ENCODE results near the gene C1orf232. TPM values are rescaled to one million over a fixed set of nuclear protein-coding genes. Genes with fewer than 3 reads are reported as not detected.

The C1orf232 gene
- total RNA-seq = not detected

DNA sequence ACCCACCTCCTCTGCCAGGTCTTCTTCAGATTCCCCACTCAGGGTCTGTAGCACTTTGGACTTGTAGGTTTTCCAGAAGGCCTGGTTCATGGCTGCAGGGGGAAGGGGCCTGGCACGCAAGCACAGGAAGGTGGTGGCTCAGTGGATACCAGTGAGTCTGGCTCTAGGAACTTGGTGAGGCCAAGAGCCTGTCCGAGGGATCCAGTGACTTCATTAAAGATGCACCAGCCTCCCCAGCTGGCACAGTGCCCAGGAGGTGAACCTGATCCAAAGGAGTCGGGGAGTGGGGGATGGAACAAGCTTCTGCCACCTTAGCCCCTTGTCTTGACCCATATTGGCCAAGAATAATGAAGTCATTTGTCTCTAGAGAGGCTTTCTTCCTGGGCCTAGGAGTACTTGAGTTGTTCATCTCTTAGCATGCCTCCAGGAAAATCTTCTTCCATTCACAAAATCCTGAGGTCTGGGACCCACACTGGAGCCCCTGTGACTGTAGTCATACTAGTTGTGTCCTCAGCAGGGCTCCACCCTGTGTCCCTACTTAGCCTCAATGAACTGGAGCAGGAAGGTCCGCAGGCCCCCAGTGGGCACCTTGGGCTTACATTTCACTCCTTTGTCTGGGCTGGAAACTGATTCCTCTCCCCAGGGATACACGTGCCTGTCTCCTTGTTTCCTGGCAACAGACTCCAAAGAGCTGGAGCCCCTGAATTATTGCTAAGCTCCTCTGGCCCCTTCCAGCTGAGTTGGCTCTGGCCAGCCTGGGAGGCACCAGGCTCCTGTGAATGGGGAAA lies at the start of gene C1orf232:
Gene C1orf232 (minus strand): TSS at position 554 of the 788 bp plus-strand sequence. CDS start 464 bp downstream, at position 90.
- Histone ChIP-seq H3K9ac (ENCODE audit: low read depth in 1 of 3, low read length in 3 of 3) (peak within 1 kb of the TSS; percentile 87 to 98 (median 94)), H3K9me3 (ENCODE audit: control insufficient read depth in 3 of 3, low read length in 3 of 3) (no peaks in the 10 kb centered on the region), H3K4me1 (ENCODE audit: control insufficient read depth in 3 of 3, insufficient read depth in 3 of 3, low read length in 3 of 3) (peaks cover 31 to 41% (median 34%) of the 10 kb centered on the region in 3 donors), H3K4me3 (ENCODE audit: low read length in 3 of 3) (peak within 1 kb of the TSS; percentile 74 to 91 (median 85)), H3K36me3 (ENCODE audit: control insufficient read depth in 3 of 3, insufficient read depth in 3 of 3, low read length in 3 of 3) (peaks cover 0 to 9% (median 5%) of the 10 kb centered on the region in 3 donors), H3K27me3 (ENCODE audit: control insufficient read depth in 3 of 3, insufficient read depth in 3 of 3, low read length in 3 of 3) (no peaks in the 10 kb centered on the region), H3K27ac (ENCODE audit: low read depth, low read length) (peak within 1 kb of the TSS; percentile 92)

DNA sequence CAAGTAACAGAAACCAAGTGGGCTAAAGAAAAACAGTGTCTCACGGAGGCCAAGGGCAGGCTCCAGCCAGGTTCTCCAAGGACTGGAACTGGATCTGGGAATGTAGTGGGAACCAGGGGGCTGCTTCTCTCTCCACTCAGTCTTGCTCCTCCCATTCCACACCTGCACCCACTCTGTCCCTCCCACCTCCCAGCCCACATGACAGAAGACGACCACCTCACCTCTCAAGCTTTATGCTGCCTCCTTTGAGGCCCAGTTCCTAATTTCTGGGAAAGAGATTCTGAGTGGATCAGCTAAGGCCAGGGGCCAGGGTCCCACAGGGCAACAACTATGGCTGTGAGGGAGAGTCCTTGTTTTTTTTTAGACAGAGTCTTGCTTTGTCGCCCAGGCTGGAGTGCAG lies 46.5 kb upstream of the C1orf232 start:
- Histone ChIP-seq H3K4me3 (ENCODE audit: low read length in 3 of 3) (no peak overlapping the region), H3K9ac (ENCODE audit: low read depth in 1 of 3, low read length in 3 of 3) (no peak overlapping the region), H3K36me3 (ENCODE audit: control insufficient read depth in 3 of 3, insufficient read depth in 3 of 3, low read length in 3 of 3) (no peaks in the 10 kb centered on the region), H3K4me1 (ENCODE audit: control insufficient read depth in 3 of 3, insufficient read depth in 3 of 3, low read length in 3 of 3) (peaks cover 0 to 9% (median 7%) of the 10 kb centered on the region in 3 donors), H3K9me3 (ENCODE audit: control insufficient read depth in 3 of 3, low read length in 3 of 3) (no peaks in the 10 kb centered on the region), H3K27ac (ENCODE audit: low read depth, low read length) (no peak overlapping the region), H3K27me3 (ENCODE audit: control insufficient read depth in 3 of 3, insufficient read depth in 3 of 3, low read length in 3 of 3) (no peaks in the 10 kb centered on the region)

DNA sequence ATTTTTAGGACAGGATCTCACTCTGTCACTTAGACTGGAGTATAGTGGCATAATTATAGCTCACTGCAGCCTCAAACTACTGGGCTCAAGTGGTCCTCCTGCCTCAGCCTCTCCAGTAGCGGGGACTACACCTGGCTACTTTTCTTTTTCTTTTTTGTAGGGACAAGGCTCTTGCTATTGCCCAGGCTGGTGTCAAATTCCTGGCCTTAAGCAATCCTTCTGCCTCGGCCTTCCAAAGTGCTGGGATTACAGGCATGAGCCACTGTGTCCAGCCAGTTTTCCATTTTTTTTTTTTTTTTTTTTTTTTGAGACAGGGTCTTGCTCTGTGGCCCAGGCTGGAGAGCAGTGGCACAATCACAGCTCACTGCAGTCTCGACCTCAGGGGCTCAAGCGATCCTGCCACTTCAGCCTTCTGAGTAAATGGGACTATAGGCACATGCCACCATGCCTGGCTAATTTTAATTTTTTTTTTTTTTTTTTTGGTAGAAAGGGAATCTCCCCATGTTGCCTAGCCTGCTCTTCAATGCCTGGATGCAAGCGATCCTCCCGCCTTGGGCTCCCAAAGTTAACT lies 44.7 kb upstream of the C1orf232 start:
- no peak overlapping the region for H3K27ac ChIP-seq (ENCODE audit: low read depth, low read length)
- H3K36me3 ChIP-seq (ENCODE audit: control insufficient read depth in 3 of 3, insufficient read depth in 3 of 3, low read length in 3 of 3) = no peaks in the 10 kb centered on the region
- H3K4me1 ChIP-seq (ENCODE audit: control insufficient read depth in 3 of 3, insufficient read depth in 3 of 3, low read length in 3 of 3) = peaks cover 0 to 16% (median 7%) of the 10 kb centered on the region in 3 donors
- no peaks in the 10 kb centered on the region for H3K27me3 ChIP-seq (ENCODE audit: control insufficient read depth in 3 of 3, insufficient read depth in 3 of 3, low read length in 3 of 3)
- H3K4me3 ChIP-seq (ENCODE audit: low read length in 3 of 3) = no peak overlapping the region
- H3K9ac ChIP-seq (ENCODE audit: low read depth in 1 of 3, low read length in 3 of 3) = no peak overlapping the region
- H3K9me3 ChIP-seq (ENCODE audit: control insufficient read depth in 3 of 3, low read length in 3 of 3) = no peaks in the 10 kb centered on the region

DNA sequence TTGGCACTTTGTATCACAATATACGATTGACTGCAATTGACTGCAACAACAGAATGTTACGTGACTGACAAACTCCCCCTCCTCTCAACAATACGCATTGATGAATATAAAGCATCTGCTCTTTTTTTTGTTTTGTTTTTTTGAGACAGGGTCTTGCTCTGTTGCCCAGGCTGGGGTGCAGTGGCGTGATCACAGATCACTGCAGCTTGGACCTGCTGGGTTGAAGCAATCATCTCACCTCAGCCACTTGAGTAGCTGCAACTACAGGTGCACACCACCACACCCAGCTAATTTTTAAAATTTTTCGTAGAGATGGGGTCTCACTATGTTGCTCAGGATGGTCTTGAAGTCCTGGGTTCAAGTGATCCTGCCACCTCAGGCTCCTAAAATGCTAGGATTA lies 44.0 kb upstream of the C1orf232 start:
- H3K4me1 ChIP-seq (ENCODE audit: control insufficient read depth in 3 of 3, insufficient read depth in 3 of 3, low read length in 3 of 3) = peaks cover 0 to 16% (median 7%) of the 10 kb centered on the region in 3 donors

DNA sequence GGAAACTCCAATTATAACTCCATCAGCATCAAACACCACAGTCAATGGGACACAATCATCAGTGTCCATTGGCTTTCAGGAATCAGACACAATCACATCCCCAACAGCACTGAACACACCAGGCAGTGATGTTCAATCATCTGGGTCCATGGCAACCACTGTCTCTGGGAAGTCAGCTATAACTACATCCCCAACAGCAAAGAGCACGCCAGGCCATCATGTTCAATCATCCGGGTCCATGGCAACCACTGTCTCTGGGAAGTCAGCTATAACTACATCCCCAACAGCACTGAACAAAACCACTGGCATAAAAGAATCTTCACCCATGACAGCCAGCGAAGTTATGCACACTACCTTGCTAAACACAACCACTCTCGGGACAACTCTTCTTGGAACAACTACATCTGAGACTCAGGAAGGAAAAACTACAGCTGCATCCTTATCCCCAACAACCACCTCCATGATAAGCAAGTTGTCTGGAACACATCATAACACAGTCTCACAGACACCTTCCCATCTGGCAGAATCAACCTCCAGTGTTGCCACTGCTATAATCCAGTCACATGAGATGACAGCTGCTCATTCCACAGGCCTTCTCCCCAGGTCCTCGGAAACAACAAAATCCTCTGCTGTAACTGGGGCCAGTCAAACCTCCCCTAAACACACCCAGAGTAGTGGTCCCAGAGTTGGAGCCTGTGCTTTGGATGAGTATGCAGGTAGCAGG lies 41.5 kb upstream of the C1orf232 start:
- Histone ChIP-seq H3K4me3 (ENCODE audit: low read length in 3 of 3) (peak overlapping the region in 1 of 3 donors; percentile 41), H3K9me3 (ENCODE audit: control insufficient read depth in 3 of 3, low read length in 3 of 3) (no peaks in the 10 kb centered on the region), H3K36me3 (ENCODE audit: control insufficient read depth in 3 of 3, insufficient read depth in 3 of 3, low read length in 3 of 3) (no peaks in the 10 kb centered on the region), H3K27me3 (ENCODE audit: control insufficient read depth in 3 of 3, insufficient read depth in 3 of 3, low read length in 3 of 3) (no peaks in the 10 kb centered on the region), H3K4me1 (ENCODE audit: control insufficient read depth in 3 of 3, insufficient read depth in 3 of 3, low read length in 3 of 3) (peaks cover 0 to 16% (median 7%) of the 10 kb centered on the region in 3 donors), H3K9ac (ENCODE audit: low read depth in 1 of 3, low read length in 3 of 3) (peak overlapping the region in 1 of 3 donors; percentile 19), H3K27ac (ENCODE audit: low read depth, low read length) (peak overlapping the region; percentile 32)

More for the DNA sequence above, 44.0 kb upstream of the C1orf232 start:
- no peaks in the 10 kb centered on the region for H3K27me3 ChIP-seq (ENCODE audit: control insufficient read depth in 3 of 3, insufficient read depth in 3 of 3, low read length in 3 of 3)
- H3K4me3 ChIP-seq (ENCODE audit: low read length in 3 of 3) = no peak overlapping the region
- H3K9me3 ChIP-seq (ENCODE audit: control insufficient read depth in 3 of 3, low read length in 3 of 3) = no peaks in the 10 kb centered on the region
- no peaks in the 10 kb centered on the region for H3K36me3 ChIP-seq (ENCODE audit: control insufficient read depth in 3 of 3, insufficient read depth in 3 of 3, low read length in 3 of 3)
- H3K27ac ChIP-seq (ENCODE audit: low read depth, low read length) = no peak overlapping the region
- no peak overlapping the region for H3K9ac ChIP-seq (ENCODE audit: low read depth in 1 of 3, low read length in 3 of 3)

DNA sequence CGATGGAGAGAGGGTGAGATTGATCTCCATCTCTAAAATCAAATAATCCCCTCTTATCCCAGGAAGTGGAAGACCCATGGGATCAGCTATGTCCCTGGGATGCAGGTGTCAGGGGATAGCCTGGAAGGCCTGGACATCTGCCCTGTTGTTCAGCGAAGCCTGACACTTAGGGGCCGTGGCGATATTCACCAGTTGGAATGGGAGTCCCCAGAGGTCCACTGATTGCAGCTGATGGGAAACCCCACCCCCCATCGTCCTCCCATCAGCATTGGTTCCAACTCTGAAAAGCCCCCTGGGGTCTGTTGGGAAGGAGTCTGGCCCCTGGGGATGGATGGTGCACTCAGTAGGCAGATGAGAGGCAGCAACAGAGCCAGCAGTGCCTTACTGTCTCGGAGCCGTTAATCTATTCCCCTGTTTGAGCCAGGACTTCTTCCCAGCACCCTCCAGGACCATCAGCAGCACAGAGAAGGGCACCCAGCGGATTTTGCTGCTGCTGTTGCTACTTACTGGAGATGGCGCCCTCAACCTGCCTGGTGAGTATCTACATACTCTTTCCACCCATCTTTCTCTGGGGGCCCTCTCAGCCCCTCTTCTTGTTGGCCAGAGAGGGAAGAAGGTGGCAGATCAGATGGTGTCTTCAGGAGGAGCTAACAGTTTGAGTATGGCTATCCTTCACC lies 35.0 kb upstream of the C1orf232 start:
- Histone ChIP-seq H3K27ac (ENCODE audit: low read depth, low read length) (no peak overlapping the region), H3K9ac (ENCODE audit: low read depth in 1 of 3, low read length in 3 of 3) (no peak overlapping the region), H3K9me3 (ENCODE audit: control insufficient read depth in 3 of 3, low read length in 3 of 3) (no peaks in the 10 kb centered on the region), H3K4me3 (ENCODE audit: low read length in 3 of 3) (no peak overlapping the region), H3K36me3 (ENCODE audit: control insufficient read depth in 3 of 3, insufficient read depth in 3 of 3, low read length in 3 of 3) (no peaks in the 10 kb centered on the region), H3K4me1 (ENCODE audit: control insufficient read depth in 3 of 3, insufficient read depth in 3 of 3, low read length in 3 of 3) (peaks cover 0 to 4% (median 3%) of the 10 kb centered on the region in 3 donors), H3K27me3 (ENCODE audit: control insufficient read depth in 3 of 3, insufficient read depth in 3 of 3, low read length in 3 of 3) (peaks cover 0 to 2% (median 0%) of the 10 kb centered on the region in 3 donors)

DNA sequence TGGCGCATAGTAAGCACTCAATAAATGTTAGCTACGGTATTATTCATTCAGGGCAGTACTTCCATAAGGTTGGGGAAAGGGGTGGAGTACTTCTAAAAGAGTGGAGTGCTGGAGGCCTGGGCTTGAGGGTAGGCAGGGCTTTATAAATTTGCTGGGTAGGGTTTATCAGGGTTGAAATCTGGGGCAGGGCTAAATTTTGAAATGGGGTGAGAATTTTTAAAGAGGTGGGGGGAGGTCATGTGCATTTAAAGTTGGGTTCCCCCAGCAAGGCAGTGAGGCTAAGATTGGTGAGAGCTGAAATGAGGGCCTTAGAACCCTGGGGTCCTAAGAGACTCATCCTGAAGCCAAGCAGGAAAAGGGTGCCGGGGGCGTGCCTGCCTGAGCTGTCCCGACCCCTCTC lies 31.6 kb upstream of the C1orf232 start:
- Histone ChIP-seq H3K27ac (ENCODE audit: low read depth, low read length) (no peak overlapping the region), H3K27me3 (ENCODE audit: control insufficient read depth in 3 of 3, insufficient read depth in 3 of 3, low read length in 3 of 3) (peaks cover 0 to 2% (median 0%) of the 10 kb centered on the region in 3 donors), H3K4me1 (ENCODE audit: control insufficient read depth in 3 of 3, insufficient read depth in 3 of 3, low read length in 3 of 3) (peaks cover 0 to 4% (median 3%) of the 10 kb centered on the region in 3 donors), H3K9me3 (ENCODE audit: control insufficient read depth in 3 of 3, low read length in 3 of 3) (no peaks in the 10 kb centered on the region), H3K9ac (ENCODE audit: low read depth in 1 of 3, low read length in 3 of 3) (no peak overlapping the region), H3K4me3 (ENCODE audit: low read length in 3 of 3) (no peak overlapping the region), H3K36me3 (ENCODE audit: control insufficient read depth in 3 of 3, insufficient read depth in 3 of 3, low read length in 3 of 3) (no peaks in the 10 kb centered on the region)

DNA sequence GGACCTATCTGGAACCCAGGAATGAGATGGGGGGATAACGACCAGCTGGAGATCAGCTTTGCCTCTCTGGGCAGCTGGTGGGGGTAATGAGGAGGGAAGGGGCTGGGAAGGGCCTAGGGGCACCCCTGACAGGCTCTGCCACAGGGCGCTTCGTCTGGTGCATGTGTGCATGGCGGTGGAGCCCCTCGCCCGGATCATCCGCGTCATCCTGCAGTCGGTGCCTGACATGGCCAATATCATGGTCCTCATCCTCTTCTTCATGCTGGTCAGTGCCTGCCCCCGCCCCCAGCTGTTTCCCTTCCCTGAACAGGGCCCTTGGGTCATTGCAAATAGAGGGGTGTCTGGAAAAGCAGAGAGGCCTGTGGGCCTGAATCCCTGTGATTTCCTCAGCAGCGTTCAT lies 29.1 kb upstream of the C1orf232 start:
- Histone ChIP-seq H3K9me3 (ENCODE audit: control insufficient read depth in 3 of 3, low read length in 3 of 3) (no peaks in the 10 kb centered on the region), H3K4me1 (ENCODE audit: control insufficient read depth in 3 of 3, insufficient read depth in 3 of 3, low read length in 3 of 3) (peaks cover 0 to 4% (median 3%) of the 10 kb centered on the region in 3 donors), H3K4me3 (ENCODE audit: low read length in 3 of 3) (no peak overlapping the region), H3K27ac (ENCODE audit: low read depth, low read length) (no peak overlapping the region), H3K36me3 (ENCODE audit: control insufficient read depth in 3 of 3, insufficient read depth in 3 of 3, low read length in 3 of 3) (no peaks in the 10 kb centered on the region), H3K9ac (ENCODE audit: low read depth in 1 of 3, low read length in 3 of 3) (no peak overlapping the region), H3K27me3 (ENCODE audit: control insufficient read depth in 3 of 3, insufficient read depth in 3 of 3, low read length in 3 of 3) (peaks cover 0 to 2% (median 0%) of the 10 kb centered on the region in 3 donors)

DNA sequence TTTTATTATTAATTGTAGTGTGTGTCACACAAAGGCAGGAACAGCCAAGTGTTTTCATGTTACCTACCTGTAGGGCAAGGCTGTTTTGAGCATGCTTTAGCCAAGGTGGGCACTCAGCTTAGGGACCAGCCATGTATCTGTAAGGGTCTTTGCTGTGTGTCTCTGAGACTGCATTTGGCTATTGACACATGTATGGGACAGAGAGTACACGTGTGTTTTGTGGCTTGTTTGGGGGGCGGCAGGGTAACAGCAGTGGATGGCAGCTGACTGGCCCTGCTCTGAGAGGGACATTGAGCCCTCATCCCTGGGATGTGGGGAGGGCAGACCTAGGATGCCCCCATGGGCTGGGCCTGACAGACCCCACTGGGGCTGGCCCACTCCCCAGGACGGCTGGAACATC lies 28.5 kb upstream of the C1orf232 start:
- H3K4me1 ChIP-seq (ENCODE audit: control insufficient read depth in 3 of 3, insufficient read depth in 3 of 3, low read length in 3 of 3) = peaks cover 0 to 4% (median 3%) of the 10 kb centered on the region in 3 donors
- H3K27me3 ChIP-seq (ENCODE audit: control insufficient read depth in 3 of 3, insufficient read depth in 3 of 3, low read length in 3 of 3) = peaks cover 0 to 2% (median 0%) of the 10 kb centered on the region in 3 donors
- no peak overlapping the region for H3K27ac ChIP-seq (ENCODE audit: low read depth, low read length)
- no peaks in the 10 kb centered on the region for H3K36me3 ChIP-seq (ENCODE audit: control insufficient read depth in 3 of 3, insufficient read depth in 3 of 3, low read length in 3 of 3)
- H3K9me3 ChIP-seq (ENCODE audit: control insufficient read depth in 3 of 3, low read length in 3 of 3) = no peaks in the 10 kb centered on the region
- no peak overlapping the region for H3K9ac ChIP-seq (ENCODE audit: low read depth in 1 of 3, low read length in 3 of 3)
- no peak overlapping the region for H3K4me3 ChIP-seq (ENCODE audit: low read length in 3 of 3)
